ENCODE measurements around the gene ADAM17.
"Not testable (repeated sequence)": the region's sequence is repeated elsewhere in the genome, so short reads cannot be mapped to it uniquely, and the experiment has no call there.

ADAM17 gene

DNA sequence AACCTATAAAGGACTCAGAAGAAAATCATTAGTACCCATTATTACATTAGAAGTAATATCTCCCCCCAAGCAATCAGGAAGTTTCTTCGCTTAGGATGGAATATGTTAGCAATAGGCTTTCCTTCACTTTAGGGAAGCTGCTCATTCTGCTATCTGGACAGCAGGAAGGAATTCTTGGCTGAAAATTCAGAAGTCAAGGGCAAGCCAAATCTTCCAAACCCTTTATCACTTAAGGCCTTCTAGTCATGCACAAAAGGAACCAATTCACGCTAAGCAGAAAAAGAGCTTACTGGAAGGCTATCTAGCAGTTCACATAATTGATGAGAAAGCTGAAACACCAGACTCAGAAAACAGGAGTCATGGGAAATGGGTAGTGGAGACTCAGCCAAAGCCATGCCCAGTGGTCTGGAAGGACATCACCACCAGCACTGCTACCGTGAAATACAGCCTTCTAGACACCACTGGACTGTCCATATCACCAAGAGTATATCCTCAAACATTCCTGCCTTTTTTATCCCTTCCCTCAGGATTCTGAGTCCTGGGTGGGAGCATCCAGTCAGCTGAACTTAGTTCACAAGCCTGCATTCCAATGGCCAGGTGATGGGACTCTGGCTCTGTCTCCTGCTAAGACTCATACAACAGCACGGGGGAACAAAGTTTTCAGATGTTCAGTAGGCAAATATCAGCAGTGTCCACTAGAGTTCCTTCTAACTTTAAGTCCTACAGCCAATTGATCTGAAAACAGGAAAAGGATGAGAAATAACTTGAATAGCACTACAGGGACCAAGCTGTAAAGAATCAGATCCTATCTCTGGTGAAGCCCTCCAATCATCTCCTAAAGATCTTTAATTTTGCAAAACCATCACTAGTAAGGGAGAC, 14.8 kb upstream of the ADAM17 start:
- DNase-seq (ENCODE audit: insufficient read length, low spot score) (no peak), FAIRE-seq (no peak)

DNA sequence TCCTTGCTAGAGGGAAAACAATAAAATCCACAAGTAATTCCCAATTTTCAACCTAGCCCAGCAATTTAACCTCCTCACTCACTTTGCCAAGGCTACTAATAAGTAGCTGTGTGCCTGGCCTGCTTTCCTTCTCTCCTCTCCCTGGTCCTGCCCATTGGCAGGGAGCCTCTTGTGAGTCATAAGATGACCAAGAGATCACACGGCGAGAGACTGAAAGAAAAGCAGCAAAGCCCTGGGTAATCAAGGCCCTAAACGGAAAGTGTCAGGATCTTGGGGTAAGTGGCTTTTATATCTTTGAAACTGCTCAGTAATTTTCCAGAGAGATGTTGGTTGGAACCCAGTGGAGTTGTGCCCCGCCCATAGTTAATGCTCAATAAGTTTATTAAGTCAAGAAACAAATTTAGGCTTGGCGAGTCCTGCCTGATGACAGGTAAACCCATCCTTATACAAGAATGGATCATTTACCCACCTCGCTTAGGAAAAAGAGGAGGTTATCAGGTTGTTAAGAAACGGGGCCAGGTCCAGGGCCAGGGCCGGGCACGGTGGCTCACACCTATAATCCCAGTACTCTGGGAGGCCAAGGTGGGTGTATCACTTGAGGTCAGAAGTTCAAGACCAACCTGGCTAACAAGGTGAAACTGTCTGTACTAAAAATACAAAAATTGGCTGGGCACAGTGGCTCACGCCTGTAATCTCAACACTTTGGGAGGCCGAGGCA, 10.0 kb upstream of the ADAM17 start:
- no peak for FAIRE-seq
- no peak for DNase-seq (ENCODE audit: insufficient read length, low spot score)

DNA sequence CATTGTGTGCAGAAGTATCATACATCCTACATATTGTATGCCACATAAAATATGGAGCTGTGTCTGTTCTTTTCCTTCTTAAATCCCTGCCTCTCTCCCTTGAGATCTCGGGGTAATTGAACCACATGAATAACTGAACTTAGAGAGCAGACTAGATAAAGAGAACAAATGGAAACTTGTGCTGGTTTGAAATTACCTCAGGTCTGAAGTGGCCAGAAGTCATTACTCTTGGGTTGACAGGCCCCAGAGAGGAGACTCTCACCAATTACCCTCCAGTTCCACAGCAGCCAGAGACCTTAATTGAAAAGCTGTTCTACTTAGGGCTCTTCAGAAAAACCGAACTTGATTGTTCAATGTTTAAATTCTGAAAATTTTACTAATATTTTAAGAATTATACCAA, 5.0 kb upstream of the ADAM17 start:
- DNase-seq (ENCODE audit: insufficient read length, low spot score) (no peak), FAIRE-seq (no peak)

DNA sequence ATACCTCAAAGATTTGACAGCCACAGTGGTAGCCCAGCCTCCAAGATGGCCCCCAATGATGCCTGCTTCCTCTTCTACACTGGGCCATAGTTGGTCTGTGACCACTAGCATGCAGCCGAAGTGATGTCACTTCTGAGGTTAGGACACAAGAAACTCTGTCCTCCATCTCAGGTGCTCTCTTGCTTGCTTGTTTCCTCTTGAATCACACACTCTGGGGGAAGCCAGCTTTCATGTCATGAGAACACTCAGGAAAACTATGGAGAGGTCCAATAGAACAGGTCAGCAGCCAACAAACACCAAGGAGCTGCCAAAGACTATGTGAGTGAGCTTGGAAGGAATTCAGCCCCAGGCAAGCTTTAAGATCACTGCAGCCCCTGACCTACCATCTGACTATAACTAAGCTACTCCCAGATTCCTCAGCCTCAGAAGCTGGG, 3.3 kb upstream of the ADAM17 start:
- no peak for FAIRE-seq
- DNase-seq (ENCODE audit: insufficient read length, low spot score): no peak

DNA sequence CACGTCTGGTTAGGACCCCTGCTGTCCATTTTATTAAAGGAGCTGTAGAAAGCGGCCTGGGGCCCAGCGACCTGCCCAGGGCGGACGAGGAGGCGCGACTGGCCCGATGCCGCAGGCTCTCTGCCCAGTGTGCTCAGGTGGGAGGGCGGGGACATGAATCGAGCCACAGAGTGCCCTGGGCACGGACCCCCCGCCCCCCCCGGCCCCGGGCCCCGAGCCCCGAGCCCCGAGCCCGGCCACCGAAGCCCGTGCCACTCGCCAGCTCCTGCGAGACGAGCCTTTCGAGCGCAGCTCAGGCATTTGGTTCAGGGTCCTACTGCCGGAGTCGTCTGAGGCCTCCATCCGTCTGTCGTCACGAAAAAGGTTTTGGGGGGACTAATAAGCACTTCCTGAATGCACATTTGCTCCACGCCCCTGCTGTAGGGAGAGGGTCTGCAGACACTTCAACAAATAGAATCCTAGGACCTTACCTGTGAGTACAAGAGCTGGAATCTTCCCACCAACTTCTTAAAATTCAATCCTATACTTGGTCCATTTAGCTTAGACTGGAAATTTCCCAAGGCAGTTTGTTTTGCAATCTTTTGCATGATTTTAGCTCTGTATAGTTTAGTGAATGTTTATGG, 602 bp upstream of the ADAM17 start:
- no peak for DNase-seq (ENCODE audit: insufficient read length, low spot score)
- FAIRE-seq: peak; percentile 23

DNA sequence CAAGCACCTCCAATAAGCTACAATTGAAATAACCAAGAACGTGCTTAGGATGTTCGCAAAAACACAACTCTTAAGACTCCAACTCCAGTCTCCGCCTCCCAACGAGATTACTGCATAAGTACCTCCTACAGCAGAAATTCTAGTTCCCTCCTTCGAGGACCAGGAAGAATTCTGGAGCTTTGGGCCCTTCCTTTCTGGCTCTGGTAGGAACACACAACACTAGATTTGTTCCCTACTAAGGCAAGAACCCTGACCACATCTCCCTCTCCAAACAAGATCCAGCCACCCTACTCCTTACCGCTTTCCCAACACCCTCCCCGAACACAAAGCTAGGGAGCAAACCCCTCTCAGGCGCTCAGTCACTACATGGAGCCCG, 721 bp downstream of the ADAM17 start:
- peak; percentile 84 for FAIRE-seq

DNA sequence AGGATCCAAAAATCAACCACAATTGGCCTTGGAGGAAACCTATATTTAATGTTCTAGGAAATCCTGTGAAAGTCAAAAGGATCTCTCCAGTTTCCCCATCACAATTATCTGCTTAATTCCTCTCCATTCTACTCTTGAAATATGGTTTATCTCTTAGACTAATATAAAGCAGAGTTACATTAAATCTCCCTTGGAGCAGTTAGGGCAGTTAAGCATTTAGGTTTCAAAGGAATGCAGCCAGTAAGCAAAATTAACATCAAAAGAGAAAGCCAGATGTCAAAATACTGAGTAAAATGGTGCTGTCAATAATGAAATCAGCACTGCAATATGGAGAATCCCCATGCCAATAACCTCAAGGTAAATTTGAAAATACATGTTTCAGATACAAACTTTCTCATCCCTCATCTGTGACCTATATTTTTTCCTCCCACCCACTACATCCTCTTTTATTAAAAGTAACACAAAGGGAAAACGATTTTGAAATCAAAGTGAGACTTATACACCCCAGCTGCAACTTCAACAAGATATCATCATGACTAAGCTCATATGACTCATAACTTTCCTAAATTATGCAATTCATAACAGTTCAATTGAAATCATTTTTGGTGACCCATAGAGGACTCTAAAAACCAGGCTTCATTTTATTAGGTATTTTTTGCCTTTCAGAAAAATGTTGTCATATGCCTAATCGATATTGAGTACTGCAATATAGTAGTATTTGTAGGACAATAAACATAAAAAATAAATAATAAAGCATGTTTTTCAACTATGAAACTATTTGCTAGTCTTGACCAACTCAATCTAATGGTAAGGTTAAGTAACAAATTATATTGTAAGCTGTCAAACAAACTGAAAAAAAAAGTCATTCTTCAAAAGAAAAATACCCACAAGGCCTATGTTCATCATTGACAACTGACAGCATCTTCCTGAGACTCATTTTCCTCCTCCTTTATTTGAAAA, 3.1 kb downstream of the ADAM17 start:
- no peak for FAIRE-seq
- DNase-seq (ENCODE audit: insufficient read length, low spot score): no peak

More for the DNA sequence above, 721 bp downstream of the ADAM17 start:
- DNase-seq (ENCODE audit: insufficient read length, low spot score): no peak

DNA sequence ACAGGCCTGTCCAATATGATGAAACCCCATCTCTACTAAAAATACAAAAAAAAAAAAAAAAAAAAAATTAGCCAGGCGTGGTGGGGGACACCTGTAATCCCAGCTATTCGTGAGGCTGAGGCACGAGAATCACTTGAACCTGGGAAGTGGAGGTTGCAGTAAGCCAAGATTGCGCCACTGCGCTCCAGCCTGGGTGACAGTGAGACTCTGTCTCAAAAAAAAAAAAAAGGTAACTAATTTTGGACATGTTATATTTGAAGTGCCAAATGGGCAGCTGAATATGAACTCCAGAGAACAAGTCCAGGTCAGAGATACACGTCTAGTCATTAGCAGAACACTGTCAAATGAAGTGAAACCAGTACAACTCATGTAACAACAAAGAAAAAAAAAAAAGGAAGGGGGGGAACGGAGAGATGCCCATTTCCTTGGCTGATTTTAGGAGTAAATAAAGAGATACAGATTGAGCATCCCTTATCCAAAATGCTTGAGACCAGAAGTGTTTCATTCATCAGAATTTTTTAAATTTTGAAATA, 4.7 kb downstream of the ADAM17 start:
- DNase-seq (ENCODE audit: insufficient read length, low spot score): not testable (repeated sequence)
- peak; percentile 4 for FAIRE-seq

DNA sequence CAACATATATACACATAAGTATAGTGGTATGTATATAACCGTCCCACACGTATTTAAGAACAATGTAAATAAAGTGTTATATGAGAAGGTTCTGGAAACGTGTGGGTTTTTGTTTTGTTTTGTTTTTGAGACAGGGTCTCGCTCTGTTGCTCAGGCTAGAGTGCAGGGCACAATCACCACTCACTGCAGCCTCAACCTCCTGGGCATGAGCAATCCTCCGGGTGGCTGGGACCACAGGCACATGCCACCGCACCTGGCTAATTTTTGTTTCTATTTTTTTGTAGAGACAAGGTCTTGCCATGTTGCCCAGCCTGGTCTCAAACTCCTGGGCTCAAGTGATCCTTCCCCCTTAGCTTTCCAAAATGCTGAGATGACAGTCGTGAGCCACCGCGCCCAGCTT, 6.2 kb downstream of the ADAM17 start:
- FAIRE-seq (peak; percentile 63), DNase-seq (ENCODE audit: insufficient read length, low spot score) (no peak)

DNA sequence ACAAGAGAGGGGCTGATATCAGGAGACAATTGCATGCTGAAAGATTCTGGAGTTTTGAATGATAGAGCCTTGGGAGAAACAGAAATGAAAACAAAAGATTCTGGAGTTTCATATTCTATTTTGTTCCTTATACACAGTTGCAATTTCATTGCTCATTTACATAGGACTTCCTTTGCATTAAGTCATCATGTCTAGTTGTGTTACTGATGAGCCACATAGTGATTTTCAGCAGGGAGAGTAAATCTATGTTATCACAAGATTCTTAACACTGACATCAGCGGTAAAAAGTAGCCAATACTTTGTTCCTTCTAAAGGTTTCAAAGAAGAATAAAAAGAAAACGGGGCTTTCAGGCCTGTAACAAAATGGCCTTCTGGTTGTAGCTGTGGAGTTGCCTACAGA, 7.1 kb downstream of the ADAM17 start:
- FAIRE-seq (peak; percentile 87), DNase-seq (ENCODE audit: insufficient read length, low spot score) (peak; percentile 16)

DNA sequence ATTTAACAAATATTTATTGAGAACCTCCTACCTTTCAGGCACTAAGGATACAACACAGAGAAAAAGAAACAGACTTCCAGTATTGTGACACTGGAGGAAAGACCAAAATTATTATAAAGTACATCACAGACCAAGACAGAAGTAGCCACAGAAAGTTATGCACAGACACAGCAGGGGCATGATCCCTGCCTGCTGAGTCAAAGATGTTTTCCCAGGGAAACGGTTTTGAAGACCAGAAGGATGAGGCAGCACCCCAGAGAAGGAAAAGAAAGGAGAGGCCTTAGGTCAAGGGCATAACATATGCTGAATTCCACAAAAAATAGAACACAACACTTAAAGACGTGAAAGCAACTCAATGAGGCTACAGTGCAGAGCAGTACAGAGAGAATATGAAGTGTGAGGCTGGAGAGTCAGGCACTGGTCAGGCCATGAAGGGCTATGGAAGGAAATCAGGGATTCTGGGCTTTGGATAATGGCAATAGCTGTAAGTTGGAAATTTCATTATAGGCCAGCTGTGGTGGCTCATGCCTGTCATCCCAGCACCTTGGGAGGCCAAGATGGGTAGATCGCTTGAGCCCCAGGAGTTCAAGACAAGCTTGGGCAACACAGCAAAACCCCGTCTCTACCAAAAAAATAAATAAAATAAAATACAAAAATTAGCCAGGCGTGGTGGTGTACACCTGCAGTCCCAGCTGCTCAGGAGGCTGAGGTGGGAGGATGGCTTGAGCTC, 8.2 kb downstream of the ADAM17 start:
- DNase-seq (ENCODE audit: insufficient read length, low spot score) (no peak), FAIRE-seq (peak; percentile 56)

DNA sequence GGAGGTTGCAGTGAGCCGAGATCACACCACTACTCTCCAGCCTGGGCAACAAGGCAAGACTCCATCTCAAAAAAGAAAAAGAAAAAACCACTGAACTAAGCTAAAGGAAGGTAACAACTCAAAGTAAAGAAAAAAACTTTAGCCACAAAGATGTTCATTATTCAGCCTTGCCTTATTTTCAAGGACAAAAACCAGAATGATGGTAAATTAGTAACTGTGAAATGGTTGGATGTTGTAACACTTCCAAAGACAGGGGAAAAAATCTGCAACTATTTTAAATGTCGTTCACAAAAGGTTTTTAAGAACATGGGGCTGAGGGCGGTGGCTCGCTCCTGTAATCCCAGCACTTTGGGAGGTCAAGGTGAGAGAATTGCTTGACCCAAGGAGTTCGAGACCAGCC, 10.1 kb downstream of the ADAM17 start:
- FAIRE-seq: no peak
- no peak for DNase-seq (ENCODE audit: insufficient read length, low spot score)

DNA sequence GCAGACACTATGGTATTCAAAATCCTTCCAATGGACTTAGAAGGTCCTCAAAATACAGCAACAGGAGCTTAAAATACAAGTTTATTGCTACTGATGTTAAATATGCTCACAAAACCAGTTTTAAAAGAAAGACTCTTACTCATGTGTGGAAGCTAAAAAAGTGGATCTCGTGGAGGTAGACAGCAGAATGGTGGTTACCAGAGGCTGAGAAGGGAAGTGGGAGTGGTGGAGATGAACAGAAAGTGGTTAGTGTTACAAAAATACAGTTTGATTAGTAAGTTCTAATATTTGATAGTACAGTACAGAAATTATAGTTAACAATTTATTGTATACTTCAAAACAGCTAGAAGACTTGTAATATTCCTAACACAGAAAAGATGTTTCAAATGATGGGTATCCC, 12.1 kb downstream of the ADAM17 start:
- peak; percentile 88 for FAIRE-seq
- no peak for DNase-seq (ENCODE audit: insufficient read length, low spot score)

DNA sequence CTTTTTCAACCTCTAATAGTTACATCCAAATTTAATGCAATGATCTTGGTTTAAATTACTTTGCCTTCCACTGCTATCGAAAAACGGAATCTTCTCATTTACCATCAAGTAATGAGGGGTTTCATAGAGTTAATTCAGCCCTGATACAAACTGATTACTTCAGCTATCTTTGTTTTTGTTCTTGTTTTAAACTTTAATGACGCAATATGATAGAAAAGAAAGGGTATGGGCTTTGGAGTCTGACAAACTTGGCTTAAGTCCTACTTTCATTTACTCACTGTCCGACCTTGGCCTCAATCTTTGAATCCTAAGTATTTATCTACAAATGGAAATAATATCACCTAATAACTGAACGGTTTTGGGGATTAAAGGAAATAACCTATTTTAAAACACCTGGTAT, 16.1 kb downstream of the ADAM17 start:
- FAIRE-seq (peak; percentile 48), DNase-seq (ENCODE audit: insufficient read length, low spot score) (no peak)

DNA sequence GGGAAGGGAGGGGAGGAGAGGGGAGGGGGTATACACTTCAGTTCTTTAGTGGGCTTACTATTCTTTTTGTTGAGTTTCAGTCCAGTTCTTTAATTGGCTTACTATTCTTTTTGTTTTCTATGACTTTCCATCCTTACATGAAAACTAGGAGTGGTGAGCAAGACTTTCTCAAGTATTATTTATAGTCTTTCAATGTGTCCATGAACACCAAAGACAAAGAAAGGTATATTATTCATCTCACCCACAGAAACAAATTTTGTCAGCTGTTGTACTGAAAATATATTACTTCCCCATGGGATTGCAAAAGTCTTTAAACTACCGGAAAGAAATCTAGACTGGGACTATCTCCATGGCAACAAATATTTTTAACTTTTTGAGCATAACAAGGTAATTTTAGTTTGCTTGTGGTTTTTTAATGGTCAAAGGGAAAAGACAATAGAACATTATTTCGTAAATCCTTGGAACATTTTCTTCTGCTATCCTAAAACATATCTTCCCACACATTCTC, 17.6 kb downstream of the ADAM17 start:
- no peak for DNase-seq (ENCODE audit: insufficient read length, low spot score)
- FAIRE-seq: peak; percentile 70

DNA sequence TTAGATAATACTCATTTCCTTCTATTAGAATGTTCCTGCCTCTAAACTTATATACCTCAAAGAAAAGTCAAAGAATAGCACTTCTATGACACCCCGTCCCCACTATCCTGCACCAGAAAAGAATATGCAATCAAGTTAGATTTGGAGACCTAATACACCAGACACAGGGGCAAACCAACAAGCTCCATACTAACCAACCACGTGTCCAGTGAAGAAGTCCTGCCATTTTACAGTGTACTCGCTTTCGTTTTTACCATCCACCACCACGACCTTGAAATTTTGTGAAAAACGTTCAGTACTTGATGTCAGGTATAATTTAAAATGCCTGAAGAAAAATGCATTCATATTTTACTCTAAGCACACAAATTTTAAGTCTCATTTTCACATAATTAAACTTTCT, 19.1 kb downstream of the ADAM17 start:
- DNase-seq (ENCODE audit: insufficient read length, low spot score): no peak
- peak; percentile 31 for FAIRE-seq

DNA sequence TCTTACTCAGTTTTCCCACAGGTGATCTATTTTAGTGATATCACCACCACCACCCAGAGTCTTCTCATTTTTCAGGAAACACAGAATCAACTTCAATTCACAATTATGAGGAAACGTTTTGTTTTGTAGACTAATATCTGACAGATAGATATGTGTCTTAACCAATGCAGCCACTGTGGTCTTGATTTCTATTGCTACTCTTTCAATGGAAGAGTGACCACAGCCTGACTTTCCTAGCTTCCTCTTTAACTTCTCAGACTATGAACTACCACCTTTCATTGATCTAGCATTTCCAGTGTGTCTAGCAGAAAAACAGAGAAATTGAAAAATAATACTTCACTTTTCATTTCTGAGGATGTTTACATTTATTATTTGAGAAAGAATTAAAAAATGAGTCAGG, 20.5 kb downstream of the ADAM17 start:
- DNase-seq (ENCODE audit: insufficient read length, low spot score) (no peak), FAIRE-seq (peak; percentile 78)

DNA sequence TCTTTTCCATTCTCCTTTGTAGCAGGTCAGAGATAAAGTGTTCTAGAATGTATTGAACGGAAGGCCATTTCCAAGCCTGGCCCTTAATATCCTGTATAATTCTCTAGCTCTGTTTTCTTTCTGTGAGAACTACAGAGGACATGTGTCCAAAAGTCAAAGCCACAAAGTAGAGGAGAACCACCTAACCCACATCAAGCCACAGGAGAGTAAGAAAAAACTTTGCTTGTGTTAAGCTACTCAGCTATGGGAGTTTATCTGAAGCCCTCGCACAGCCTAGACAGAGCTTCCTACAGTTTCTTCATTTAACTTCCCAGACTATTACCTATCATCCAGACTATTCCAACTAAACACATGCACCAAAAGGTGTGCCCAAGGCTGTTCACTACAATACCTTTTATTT, 22.0 kb downstream of the ADAM17 start:
- DNase-seq (ENCODE audit: insufficient read length, low spot score) (no peak), FAIRE-seq (peak; percentile 58)

DNA sequence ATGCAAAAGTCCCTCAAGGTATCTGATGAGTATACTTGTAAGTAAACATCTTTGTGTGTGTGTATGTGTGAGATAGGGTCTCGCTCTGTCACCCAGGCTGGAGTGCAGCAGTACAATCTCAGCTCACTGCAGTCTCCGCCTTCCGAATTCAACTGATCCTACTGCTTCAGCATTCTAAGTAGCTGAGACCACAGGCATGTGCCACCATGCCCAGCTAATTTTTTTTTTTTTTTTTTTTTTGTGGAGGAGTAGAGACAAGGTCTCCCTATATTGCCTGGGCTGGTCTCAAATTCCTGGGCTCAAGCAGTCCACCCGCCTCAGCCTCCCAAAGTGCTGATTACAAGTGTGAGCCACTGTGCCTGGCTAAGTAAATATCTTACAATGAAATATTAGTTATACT, 23.2 kb downstream of the ADAM17 start:
- no peak for FAIRE-seq
- no peak for DNase-seq (ENCODE audit: insufficient read length, low spot score)
